ENCODE data around the gene CD320.

DNA sequence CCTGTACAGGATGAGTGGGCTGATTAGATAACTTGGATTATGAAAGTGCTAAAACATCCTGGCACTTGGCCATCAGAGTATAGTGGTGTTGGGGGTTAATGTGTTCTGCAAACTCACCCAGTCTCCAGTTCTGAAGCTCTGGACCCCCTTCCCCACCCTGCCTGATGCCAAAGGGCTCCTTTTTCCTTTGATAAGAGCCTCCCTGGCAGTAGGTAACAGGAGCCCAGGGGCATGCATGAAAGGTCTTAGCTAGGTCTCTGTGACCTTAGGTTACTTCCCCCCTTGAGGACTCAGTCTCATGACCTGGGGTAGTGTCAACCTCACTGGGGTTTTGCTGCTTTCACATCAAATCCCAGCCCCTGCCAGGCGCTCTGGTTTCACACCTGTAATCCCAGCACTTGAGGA, 15.6 kb upstream of the CD320 start:
- TF ChIP-seq EZH2 (IDR thresholded peaks at IDR 0.05; ENCODE audit: insufficient read depth, poor library complexity, severe bottlenecking) (no peak), EZH2phosphoT487 (IDR thresholded peaks at IDR 0.05; ENCODE audit: insufficient read depth, low read depth) (no peak)
